T-helper 2 cell treated with Interferon-gamma antibody and Interleukin-4, amounts not matched to agents 5 μg/mL and 100 μg/mL, for 36 hours (primary cell): ENCODE results near the gene PSPC1.
"Not testable (repeated sequence)": the region's sequence is repeated elsewhere in the genome, so short reads cannot be mapped to it uniquely, and the experiment has no call there.

Source experiments
- DNase-seq: peaks from one replicate; pipeline ENCODE4 v3.0.0; 2021; ENCODE audit warnings: low spot score
- H3K27ac Mint-ChIP-seq: one replicate; pipeline ENCODE4 v1.8.0; 2021; ENCODE audit warnings: mild to moderate bottlenecking, mixed read lengths
- H3K27me3 Mint-ChIP-seq: one replicate; pipeline ENCODE4 v1.8.0; 2021; ENCODE audit warnings: low read depth, mixed read lengths
- H3K36me3 Mint-ChIP-seq: one replicate; pipeline ENCODE4 v1.8.0; 2021; ENCODE audit warnings: low read depth, mixed read lengths
- H3K4me1 Mint-ChIP-seq: one replicate; pipeline ENCODE4 v1.8.0; 2021; ENCODE audit warnings: low read depth, mixed read lengths
- H3K4me3 Mint-ChIP-seq: one replicate; pipeline ENCODE4 v1.8.0; 2022; ENCODE audit warnings: mild to moderate bottlenecking, moderate library complexity, mixed read lengths
- H3K9me3 Mint-ChIP-seq: one replicate; pipeline ENCODE4 v1.8.0; 2021; ENCODE audit warnings: mixed read lengths

Gene PSPC1

DNA sequence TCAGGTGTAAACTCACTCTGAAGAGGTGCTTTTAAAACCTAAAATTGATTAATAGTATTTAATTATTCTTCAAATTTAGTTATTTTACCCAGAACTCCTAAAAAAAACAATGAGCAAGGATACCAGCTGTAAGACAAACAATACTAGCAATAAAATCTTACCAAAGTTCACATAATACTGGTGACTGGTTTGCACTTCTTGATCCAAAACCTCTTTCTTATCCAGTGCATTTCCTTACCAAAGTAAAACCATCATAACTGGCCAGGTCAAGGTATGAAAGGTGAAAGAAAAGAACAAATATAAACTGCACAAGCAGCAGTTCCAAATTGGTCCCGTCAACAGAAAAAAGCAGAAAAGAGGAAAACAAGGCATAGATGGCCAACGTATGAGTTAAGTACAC is 62.7 kb downstream of the PSPC1 start:
- peaks cover 26% of the 10 kb centered on the region for H3K36me3 Mint-ChIP-seq
- no peaks in the 10 kb centered on the region for H3K27me3 Mint-ChIP-seq
- H3K4me3 Mint-ChIP-seq = no peak overlapping the region
- H3K27ac Mint-ChIP-seq = no peak overlapping the region
- H3K9me3 Mint-ChIP-seq = no peaks in the 10 kb centered on the region
- no peak for DNase-seq
- H3K4me1 Mint-ChIP-seq = peaks cover 4% of the 10 kb centered on the region

DNA sequence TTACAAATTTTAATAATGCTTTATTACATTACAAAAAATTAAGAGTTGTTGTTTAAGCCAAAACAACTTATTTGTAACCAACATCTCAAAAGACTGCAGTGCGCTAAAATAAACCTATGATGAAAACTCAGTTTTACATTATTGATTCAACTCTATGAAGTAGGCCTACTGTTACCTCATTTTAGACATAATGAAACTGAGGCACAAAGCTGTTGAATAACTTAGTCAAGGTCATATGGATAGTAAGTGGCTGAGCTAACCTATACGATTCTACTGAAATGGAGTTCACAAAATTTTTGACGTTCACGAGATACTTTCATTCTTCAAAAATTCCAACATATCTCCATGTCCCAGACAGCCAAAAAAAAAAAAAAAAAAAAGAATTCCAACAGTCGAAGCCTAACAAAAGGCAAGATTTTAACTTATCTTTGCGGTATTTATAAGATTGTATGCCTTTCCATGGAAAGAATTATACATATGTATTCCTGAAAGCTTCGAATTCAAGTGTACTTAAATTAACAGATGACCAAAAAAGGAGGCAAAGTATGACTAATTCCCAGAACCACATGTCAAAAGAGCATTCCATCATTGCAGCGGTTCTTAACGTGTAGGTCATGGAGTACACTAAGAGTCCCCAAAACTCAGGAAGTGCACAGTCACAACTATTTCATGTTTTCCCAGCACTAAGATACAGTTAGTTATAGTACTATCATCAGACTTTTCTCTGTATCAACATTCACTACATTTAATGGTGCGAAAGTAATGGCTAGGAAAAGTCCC is 69.4 kb downstream of the PSPC1 start:
- H3K9me3 Mint-ChIP-seq = no peaks in the 10 kb centered on the region
- H3K27ac Mint-ChIP-seq = no peak overlapping the region
- H3K27me3 Mint-ChIP-seq = no peaks in the 10 kb centered on the region
- H3K36me3 Mint-ChIP-seq = peaks cover 32% of the 10 kb centered on the region
- DNase-seq = peak; percentile 16
- H3K4me3 Mint-ChIP-seq = no peak overlapping the region
- peaks cover 18% of the 10 kb centered on the region for H3K4me1 Mint-ChIP-seq

DNA sequence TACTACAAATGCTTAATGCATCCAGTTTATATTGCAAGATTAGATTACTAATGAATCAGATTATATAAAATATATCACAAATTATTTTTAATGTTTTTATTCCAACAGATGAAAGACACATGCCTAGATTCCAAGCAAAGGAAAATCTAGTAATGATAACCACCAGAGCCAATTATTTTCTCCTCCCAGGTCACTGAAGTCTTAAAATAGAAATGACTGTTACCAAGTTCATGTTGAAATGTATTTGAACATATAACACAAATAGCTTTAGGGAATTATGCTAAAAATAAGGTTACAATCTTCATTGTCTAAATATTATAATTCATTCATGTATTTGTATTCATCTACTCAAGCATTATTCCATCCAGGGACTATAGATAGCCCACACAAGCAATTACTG is 73.0 kb downstream of the PSPC1 start:
- Mint-ChIP-seq H3K36me3 (peaks cover 25% of the 10 kb centered on the region), H3K4me1 (peaks cover 21% of the 10 kb centered on the region)
- not testable (repeated sequence) for H3K9me3 Mint-ChIP-seq, H3K27me3 Mint-ChIP-seq, DNase-seq, H3K27ac Mint-ChIP-seq, H3K4me3 Mint-ChIP-seq

DNA sequence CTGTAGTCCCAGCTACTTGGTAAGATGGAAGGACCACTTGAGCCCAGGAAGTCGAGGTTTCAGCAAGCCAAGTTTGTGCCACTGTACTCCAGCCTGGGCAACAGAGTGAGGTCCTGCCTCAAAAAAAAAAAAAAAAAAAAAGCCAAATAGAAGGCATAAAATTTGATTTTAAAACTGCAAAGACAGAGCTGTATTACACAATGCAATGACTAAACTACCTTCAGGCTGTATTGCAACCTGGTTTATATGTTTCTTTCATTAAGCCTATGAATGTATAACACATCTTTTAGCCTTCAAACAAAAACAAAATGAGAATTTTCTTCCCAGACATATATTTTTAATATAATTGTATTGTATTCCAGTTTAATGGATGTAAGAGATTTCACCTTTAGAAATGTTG is 73.7 kb downstream of the PSPC1 start:
- DNase-seq, H3K27me3 Mint-ChIP-seq, H3K4me3 Mint-ChIP-seq, H3K27ac Mint-ChIP-seq, H3K9me3 Mint-ChIP-seq: not testable (repeated sequence)
- H3K36me3 Mint-ChIP-seq = peaks cover 23% of the 10 kb centered on the region
- peaks cover 20% of the 10 kb centered on the region for H3K4me1 Mint-ChIP-seq

DNA sequence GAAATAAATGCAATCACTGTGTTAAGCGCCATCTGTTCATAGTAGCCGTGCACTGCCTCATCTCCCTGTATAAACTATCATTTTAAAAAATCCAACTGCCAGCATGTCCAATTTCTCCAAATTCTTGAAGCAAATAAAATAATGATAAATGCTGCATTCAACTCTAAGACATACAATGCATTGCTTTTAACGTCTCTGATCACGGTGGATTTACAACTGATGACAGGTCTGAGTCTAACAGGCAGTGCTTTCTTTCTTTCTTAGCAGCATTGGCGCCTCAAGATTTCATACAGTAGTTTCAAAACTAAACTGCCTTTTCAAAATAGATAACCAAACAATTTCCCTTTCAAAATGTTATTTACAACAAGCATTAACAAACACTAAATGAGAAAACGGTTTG is 78.5 kb downstream of the PSPC1 start:
- not testable (repeated sequence) for H3K27ac Mint-ChIP-seq
- H3K4me1 Mint-ChIP-seq = peaks cover 10% of the 10 kb centered on the region

DNA sequence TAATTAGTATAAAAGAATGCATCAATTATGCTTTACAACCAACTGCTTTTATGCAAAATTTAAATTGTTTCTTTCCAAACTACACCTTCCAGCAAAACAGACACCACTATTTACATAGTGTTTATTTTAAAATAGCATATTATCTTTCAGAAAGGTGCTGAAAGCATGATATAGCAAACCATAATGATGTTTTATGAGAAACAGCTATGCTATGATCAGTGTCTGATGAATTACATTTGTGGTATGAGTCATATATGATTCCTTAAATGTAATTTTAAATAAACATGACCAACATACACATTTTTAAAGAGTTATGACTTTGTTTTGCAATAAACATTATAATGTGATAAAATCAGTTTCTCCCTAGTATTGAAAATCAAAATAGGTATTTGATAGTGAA is 81.1 kb downstream of the PSPC1 start:
- not testable (repeated sequence) for H3K4me3 Mint-ChIP-seq, H3K9me3 Mint-ChIP-seq, H3K4me1 Mint-ChIP-seq, DNase-seq, H3K27ac Mint-ChIP-seq, H3K27me3 Mint-ChIP-seq
- peaks cover 29% of the 10 kb centered on the region for H3K36me3 Mint-ChIP-seq

More for the DNA sequence above, 78.5 kb downstream of the PSPC1 start:
- not testable (repeated sequence) for H3K4me3 Mint-ChIP-seq, DNase-seq, H3K27me3 Mint-ChIP-seq, H3K9me3 Mint-ChIP-seq
- H3K36me3 Mint-ChIP-seq = peaks cover 27% of the 10 kb centered on the region

DNA sequence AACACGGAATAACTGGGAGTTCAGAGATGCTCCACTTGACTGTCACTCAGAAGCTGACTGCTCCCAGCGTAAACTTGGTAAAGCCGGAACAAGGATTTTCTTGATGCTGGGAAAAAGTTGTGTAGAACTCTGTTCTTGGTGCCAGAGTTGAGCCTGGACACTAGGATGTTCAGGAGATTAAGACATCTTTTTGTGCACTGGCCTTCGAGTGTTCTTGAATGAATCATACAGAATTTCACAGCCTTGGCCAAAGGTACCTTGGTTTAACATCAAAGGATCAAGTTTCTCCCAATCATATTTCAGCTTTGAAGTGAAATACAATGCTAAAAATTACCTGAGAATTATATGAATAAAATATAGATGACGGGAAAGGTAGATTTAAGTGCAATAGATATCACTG is 81.8 kb downstream of the PSPC1 start:
- not testable (repeated sequence) for H3K9me3 Mint-ChIP-seq, H3K27ac Mint-ChIP-seq, DNase-seq, H3K4me3 Mint-ChIP-seq, H3K27me3 Mint-ChIP-seq, H3K4me1 Mint-ChIP-seq
- H3K36me3 Mint-ChIP-seq = peaks cover 27% of the 10 kb centered on the region

DNA sequence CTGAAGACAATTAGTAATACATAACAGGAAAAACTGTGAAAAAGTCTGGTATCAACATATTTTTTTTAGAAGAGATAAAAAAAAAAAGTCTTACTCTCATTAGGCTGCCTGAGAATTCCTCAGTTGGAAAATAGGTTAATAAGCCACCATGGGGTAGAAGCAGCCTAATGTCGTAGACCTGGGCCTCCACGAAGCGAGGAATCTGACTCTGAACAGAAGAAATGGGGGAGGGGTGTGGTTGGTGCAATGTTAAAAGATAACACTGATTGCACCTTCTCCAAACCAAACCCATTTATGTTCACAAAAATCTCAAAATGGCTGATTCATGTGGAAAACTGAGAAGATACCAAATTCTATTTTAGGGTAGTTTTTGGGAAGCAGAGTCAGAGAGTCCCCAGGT is 86.9 kb downstream of the PSPC1 start:
- DNase-seq = no peak
- Mint-ChIP-seq H3K4me3 (no peak overlapping the region), H3K36me3 (peaks cover 36% of the 10 kb centered on the region), H3K9me3 (no peaks in the 10 kb centered on the region), H3K27me3 (no peaks in the 10 kb centered on the region), H3K4me1 (peaks cover 17% of the 10 kb centered on the region), H3K27ac (no peak overlapping the region)

DNA sequence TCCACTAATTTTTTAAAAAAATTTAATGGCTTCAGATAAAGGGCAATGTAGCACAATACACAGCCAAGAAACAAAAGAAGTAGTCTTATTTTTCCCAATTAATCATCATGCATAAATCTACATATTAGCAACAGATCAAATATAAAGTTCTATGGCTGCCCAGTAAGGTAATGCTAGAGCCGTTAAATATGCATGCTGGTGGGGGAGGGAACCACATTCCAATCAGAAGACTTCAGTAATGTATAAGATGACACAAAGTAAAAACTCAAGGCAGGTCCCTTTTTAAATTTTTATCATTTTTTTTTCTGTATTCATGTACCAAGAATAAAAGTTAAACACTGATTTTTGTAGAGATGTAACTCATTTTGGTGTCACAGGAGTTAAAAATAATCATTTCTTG is 87.3 kb downstream of the PSPC1 start:
- DNase-seq = no peak
- Mint-ChIP-seq H3K4me3 (no peak overlapping the region), H3K27ac (no peak overlapping the region), H3K36me3 (peaks cover 37% of the 10 kb centered on the region), H3K9me3 (no peaks in the 10 kb centered on the region), H3K4me1 (peaks cover 20% of the 10 kb centered on the region), H3K27me3 (no peaks in the 10 kb centered on the region)

DNA sequence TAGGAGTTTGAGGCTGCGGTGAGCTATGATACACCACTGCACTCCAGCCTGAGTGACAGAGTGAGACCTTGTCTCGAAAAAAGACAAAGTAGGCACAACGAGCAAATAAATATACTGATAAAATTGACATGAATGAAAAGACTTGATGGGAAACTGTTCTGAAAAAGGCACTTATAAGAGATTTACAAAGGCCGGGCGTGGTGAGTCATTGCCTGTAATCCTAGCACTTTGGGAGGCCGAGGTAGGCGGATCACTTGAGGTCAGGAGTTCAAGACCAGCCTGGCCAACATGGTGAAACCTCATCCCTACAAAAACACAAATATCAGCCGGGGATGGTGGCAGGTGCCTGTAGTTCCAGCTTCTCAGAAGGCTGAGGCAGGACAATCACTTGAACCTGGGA is 91.3 kb downstream of the PSPC1 start:
- Mint-ChIP-seq H3K4me1 (peaks cover 17% of the 10 kb centered on the region), H3K36me3 (peaks cover 22% of the 10 kb centered on the region)
- not testable (repeated sequence) for H3K4me3 Mint-ChIP-seq, H3K27ac Mint-ChIP-seq, H3K9me3 Mint-ChIP-seq, H3K27me3 Mint-ChIP-seq, DNase-seq

DNA sequence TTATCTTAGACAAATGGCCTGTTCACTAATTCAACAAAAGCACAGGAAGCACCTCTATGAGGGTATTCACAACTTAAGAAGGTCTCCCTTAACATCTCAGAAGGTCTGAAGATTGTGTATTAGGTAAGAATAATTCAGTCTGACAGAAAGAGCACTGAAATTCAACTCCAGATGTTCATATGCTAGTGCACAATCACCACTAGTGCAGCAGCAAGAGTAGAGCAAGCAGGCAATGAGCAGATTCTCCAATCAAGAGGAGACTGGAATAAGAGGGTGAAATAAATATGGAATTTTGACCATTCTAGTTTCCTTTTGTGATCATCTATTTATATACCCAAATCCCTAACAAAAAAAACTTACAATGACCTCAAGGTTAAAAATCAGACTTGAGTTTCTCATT is 97.3 kb downstream of the PSPC1 start:
- no peak overlapping the region for H3K4me3 Mint-ChIP-seq
- peaks cover 10% of the 10 kb centered on the region for H3K4me1 Mint-ChIP-seq
- H3K36me3 Mint-ChIP-seq = peaks cover 5% of the 10 kb centered on the region
- no peaks in the 10 kb centered on the region for H3K9me3 Mint-ChIP-seq
- no peak overlapping the region for H3K27ac Mint-ChIP-seq
- H3K27me3 Mint-ChIP-seq = no peaks in the 10 kb centered on the region
- DNase-seq = no peak

DNA sequence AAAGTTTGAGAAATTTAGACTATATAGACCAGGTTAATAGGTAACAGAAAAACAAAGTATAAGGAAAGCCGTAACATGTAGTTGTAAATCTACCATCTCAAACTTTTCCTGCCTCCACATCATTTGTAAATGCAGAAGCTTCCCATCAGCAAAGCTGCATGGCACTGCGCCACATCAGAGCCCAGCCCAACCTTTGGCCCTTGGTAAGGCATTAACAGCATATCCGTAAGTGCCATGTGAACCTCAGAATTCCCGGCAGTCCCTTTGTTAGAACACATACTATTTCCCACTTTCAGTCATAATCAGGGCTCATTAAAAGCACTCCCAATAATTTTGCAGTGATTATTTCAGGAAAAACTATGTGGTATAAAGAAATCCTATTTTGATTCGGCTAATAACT is 97.7 kb downstream of the PSPC1 start:
- Mint-ChIP-seq H3K9me3 (no peaks in the 10 kb centered on the region), H3K27me3 (no peaks in the 10 kb centered on the region), H3K4me1 (peaks cover 10% of the 10 kb centered on the region), H3K4me3 (no peak overlapping the region), H3K27ac (no peak overlapping the region), H3K36me3 (peaks cover 7% of the 10 kb centered on the region)
- no peak for DNase-seq

DNA sequence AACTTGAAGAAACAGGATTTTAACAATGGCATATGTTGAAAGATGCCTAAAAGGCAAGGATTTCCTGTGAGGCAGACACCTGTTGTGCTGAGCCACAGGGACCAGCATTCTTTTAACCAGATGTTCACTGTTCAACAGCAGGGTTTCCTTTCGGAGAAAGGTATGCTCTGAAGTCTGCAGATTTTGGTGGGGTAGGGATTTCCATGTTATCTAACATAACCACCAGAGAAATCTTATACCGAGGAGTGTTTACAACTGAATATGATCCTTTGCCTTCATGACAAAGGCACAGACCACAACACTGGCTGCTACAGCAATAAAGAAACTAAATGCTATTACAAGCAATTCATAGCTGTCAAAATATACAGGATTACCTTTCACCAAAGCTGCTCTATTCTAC is 101.2 kb downstream of the PSPC1 start:
- Mint-ChIP-seq H3K4me3 (no peak overlapping the region), H3K4me1 (peaks cover 10% of the 10 kb centered on the region), H3K27ac (no peak overlapping the region), H3K27me3 (no peaks in the 10 kb centered on the region), H3K36me3 (peaks cover 18% of the 10 kb centered on the region), H3K9me3 (no peaks in the 10 kb centered on the region)
- DNase-seq = no peak

DNA sequence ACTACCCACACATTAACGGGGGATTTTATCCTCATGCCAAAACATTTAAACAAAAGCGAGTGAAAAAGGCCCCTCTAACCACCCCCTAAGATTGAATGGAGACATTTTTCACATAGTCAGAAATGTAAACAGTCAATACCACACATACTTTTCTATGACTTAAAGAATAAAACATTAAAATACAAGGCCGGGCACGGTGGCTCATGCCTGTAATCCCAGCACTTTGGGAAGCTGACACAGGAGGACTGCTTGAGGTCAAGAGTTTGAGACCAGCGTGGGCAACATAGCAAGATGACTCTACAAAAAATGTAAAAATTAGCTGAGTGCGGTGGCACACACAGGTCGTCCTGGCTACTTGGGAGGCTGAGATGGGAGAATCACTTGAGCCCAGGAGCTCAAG is 102.0 kb downstream of the PSPC1 start:
- Mint-ChIP-seq H3K4me3 (no peak overlapping the region), H3K27me3 (no peaks in the 10 kb centered on the region), H3K9me3 (no peaks in the 10 kb centered on the region), H3K36me3 (peaks cover 25% of the 10 kb centered on the region), H3K27ac (no peak overlapping the region), H3K4me1 (peaks cover 10% of the 10 kb centered on the region)
- no peak for DNase-seq

DNA sequence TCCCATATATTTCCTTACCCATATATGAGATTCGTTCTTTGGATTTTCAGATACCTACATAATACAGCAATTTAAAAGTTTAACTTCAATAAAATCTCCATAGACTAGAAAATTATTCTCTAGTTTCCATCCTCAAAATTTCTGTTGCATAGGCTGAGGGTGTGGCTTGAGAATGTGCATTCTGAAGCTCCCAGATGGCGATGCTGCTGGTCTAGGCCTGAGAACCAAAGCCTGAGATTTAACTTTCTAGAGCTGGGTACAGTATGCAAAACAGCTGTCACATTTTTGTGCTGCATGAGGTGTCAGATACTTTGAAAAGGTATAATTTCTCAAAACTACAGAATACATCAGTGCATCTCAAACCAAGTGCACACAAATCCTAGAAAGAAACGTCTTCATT is 106.6 kb downstream of the PSPC1 start:
- H3K36me3 Mint-ChIP-seq = peaks cover 60% of the 10 kb centered on the region
- no peak for DNase-seq
- no peaks in the 10 kb centered on the region for H3K4me1 Mint-ChIP-seq
- no peaks in the 10 kb centered on the region for H3K27me3 Mint-ChIP-seq
- H3K4me3 Mint-ChIP-seq = no peak overlapping the region
- peak overlapping the region; percentile 67 for H3K27ac Mint-ChIP-seq
- no peaks in the 10 kb centered on the region for H3K9me3 Mint-ChIP-seq
